Pons (tissue), 1 donor: ENCODE results near the gene PLEKHM1.

Experiments used
- DNase-seq: peaks from one replicate; pipeline ENCODE4 v3.0.0-alpha.2; 2016; ENCODE audit warnings: low spot score

Gene PLEKHM1

GRCh38 chr17:45398800-45399199, 91.7 kb downstream of the PLEKHM1 start:
- no peak for DNase-seq

GRCh38 chr17:45397796-45398195, 92.7 kb downstream of the PLEKHM1 start:
- DNase-seq: no peak

GRCh38 chr17:45396496-45397205, 93.9 kb downstream of the PLEKHM1 start:
- no peak for DNase-seq

- DNase-seq: no peak
Observed at GRCh38 chr17:45395569-45396415, 94.7 kb downstream of the PLEKHM1 start.

- peak; percentile 61 for DNase-seq
Observed at GRCh38 chr17:45394913-45395568, 95.5 kb downstream of the PLEKHM1 start.

GRCh38 chr17:45394564-45394912, 96.0 kb downstream of the PLEKHM1 start:
- no peak for DNase-seq

GRCh38 chr17:45394091-45394490, 96.4 kb downstream of the PLEKHM1 start:
- no peak for DNase-seq

GRCh38 chr17:45393411-45393810, 97.1 kb downstream of the PLEKHM1 start:
- DNase-seq: no peak

- no peak for DNase-seq
Observed at GRCh38 chr17:45391918-45392317, 98.6 kb downstream of the PLEKHM1 start.

GRCh38 chr17:45391291-45391690, 99.2 kb downstream of the PLEKHM1 start:
- no peak for DNase-seq

- no peak for DNase-seq
Observed at GRCh38 chr17:45389354-45389753, 101.2 kb downstream of the PLEKHM1 start.

- no peak for DNase-seq
Observed at GRCh38 chr17:45388604-45389325, 101.8 kb downstream of the PLEKHM1 start.

- no peak for DNase-seq
Observed at GRCh38 chr17:45387739-45388138, 102.8 kb downstream of the PLEKHM1 start.

GRCh38 chr17:45386178-45386577, 104.3 kb downstream of the PLEKHM1 start:
- no peak for DNase-seq
